Measurements from ENCODE around the gene USP22. TPM values are rescaled to one million over a fixed set of nuclear protein-coding genes. Genes with fewer than 3 reads are reported as not detected.

The USP22 gene
- total and polyA plus RNA-seq, 2 donors (not counting 3 experiments of a cell fraction or from before 2014, with no cell fraction given): 204 to 260 TPM

- Histone ChIP-seq H4K20me1 (replicated peaks; ENCODE audit: control insufficient read depth, extremely low read depth, insufficient read depth, low read length) (peaks cover 40% of the 10 kb centered on the region), H3K9me3 (replicated peaks; ENCODE audit: control insufficient read depth, insufficient read depth, low read length) (no peaks in the 10 kb centered on the region), H3K9me1 (replicated peaks; ENCODE audit: control insufficient read depth, extremely low read depth, insufficient read depth, low read length) (no peaks in the 10 kb centered on the region), H3K4me3 (replicated peaks in 1 of 3; ENCODE audit: insufficient read depth in 1 of 3, low read depth in 1 of 3, low read length in 3 of 3) (no peak overlapping the region), H3K4me2 (ENCODE audit: insufficient read depth, low read length) (no peak overlapping the region), H3K27ac (ENCODE audit: insufficient read depth, low read depth, low read length) (no peak overlapping the region), H3K36me3 (ENCODE audit: control insufficient read depth in 2 of 2, extremely low read depth in 1 of 2, insufficient read depth in 2 of 2, low read length in 2 of 2) (peaks cover 0 to 20% of the 10 kb centered on the region in 2 experiments), H3K9ac (replicated peaks; ENCODE audit: extremely low read depth, insufficient read depth, low read length) (no peak overlapping the region), H3K27me3 (ENCODE audit: control insufficient read depth in 2 of 2, insufficient read depth in 2 of 2, low read length in 2 of 2) (no peaks in the 10 kb centered on the region), H3K79me2 (ENCODE audit: control insufficient read depth, insufficient read depth, low read length) (peaks cover 98% of the 10 kb centered on the region), H2AFZ (ENCODE audit: low read depth, low read length) (no peak overlapping the region), H3K4me1 (ENCODE audit: control insufficient read depth, extremely low read depth, insufficient read depth, low read length) (peaks cover 25% of the 10 kb centered on the region)
- TF ChIP-seq MYC (IDR thresholded peaks at IDR 0.05; ENCODE audit: low read depth, low read length) (no peak), JUN (IDR thresholded peaks at IDR 0.05; ENCODE audit: borderline replicate concordance, insufficient read depth, insufficient read length, low read depth) (no peak), GATA2 (IDR thresholded peaks at IDR 0.05; ENCODE audit: insufficient read depth, insufficient read length, low read depth, low read length) (no peak), POLR2A (IDR thresholded peaks at IDR 0.05; ENCODE audit: low read depth, low read length) (no peak), FOS (IDR thresholded peaks at IDR 0.05; ENCODE audit: borderline replicate concordance, insufficient read depth, low read length) (no peak), MAX (IDR thresholded peaks at IDR 0.05; ENCODE audit: insufficient read depth, insufficient read length) (no peak)
- DNase-seq (ENCODE audit: low read depth, low spot score): no peak
- no TSS peak for BruUV-seq (replicated peaks)
- intact Hi-C loops (cut with micrococcal nuclease) (no loop called here), dilution Hi-C loops (cut with MboI; ENCODE audit: extremely low pct_ligation_motif_present, low sequenced_read_pairs) (no loop called here)
- ChIA-PET POLR2A (no interaction called here), CTCF (interaction anchor here (1.0 to 1.5 kb wide), 2 partner anchors 12 to 68 kb away, joined by 3 to 4 read pairs; no protein-coding TSS in a partner anchor)
- no peak for FAIRE-seq
These were observed 10.9 kb downstream of the USP22 start for GRCh38 chr17:21031756-21032396.

GRCh38 chr17:21030375-21030774 is 12.4 kb downstream of the USP22 start:
- Histone ChIP-seq H3K36me3 (ENCODE audit: control insufficient read depth in 2 of 2, extremely low read depth in 1 of 2, insufficient read depth in 2 of 2, low read length in 2 of 2) (peaks cover 0 to 25% of the 10 kb centered on the region in 2 experiments), H3K27me3 (ENCODE audit: control insufficient read depth in 2 of 2, insufficient read depth in 2 of 2, low read length in 2 of 2) (no peaks in the 10 kb centered on the region), H2AFZ (ENCODE audit: low read depth, low read length) (no peak overlapping the region), H3K4me2 (ENCODE audit: insufficient read depth, low read length) (no peak overlapping the region), H3K79me2 (ENCODE audit: control insufficient read depth, insufficient read depth, low read length) (peaks cover 100% of the 10 kb centered on the region), H3K27ac (ENCODE audit: insufficient read depth, low read depth, low read length) (no peak overlapping the region), H3K9ac (replicated peaks; ENCODE audit: extremely low read depth, insufficient read depth, low read length) (no peak overlapping the region), H3K4me1 (ENCODE audit: control insufficient read depth, extremely low read depth, insufficient read depth, low read length) (peaks cover 13% of the 10 kb centered on the region), H4K20me1 (replicated peaks; ENCODE audit: control insufficient read depth, extremely low read depth, insufficient read depth, low read length) (peaks cover 34% of the 10 kb centered on the region), H3K4me3 (replicated peaks in 1 of 3; ENCODE audit: insufficient read depth in 1 of 3, low read depth in 1 of 3, low read length in 3 of 3) (no peak overlapping the region), H3K9me3 (replicated peaks; ENCODE audit: control insufficient read depth, insufficient read depth, low read length) (no peaks in the 10 kb centered on the region), H3K9me1 (replicated peaks; ENCODE audit: control insufficient read depth, extremely low read depth, insufficient read depth, low read length) (no peaks in the 10 kb centered on the region)
- DNase-seq (ENCODE audit: low read depth, low spot score) (no peak), FAIRE-seq (no peak)
- no TSS peak for BruUV-seq (replicated peaks)
- ChIA-PET POLR2A (interaction anchor here (0.6 kb wide), 1 partner anchor 13 kb away, joined by 3 read pairs; the partner anchor contains the start of gene USP22), CTCF (no interaction called here)
- dilution Hi-C loops (cut with MboI; ENCODE audit: extremely low pct_ligation_motif_present, low sequenced_read_pairs) (no loop called here), intact Hi-C loops (cut with micrococcal nuclease) (no loop called here)
- TF ChIP-seq POLR2AphosphoS5 (IDR thresholded peaks at IDR 0.05; ENCODE audit: insufficient read depth, low read depth, low read length) (no peak), POLR2A (IDR thresholded peaks at IDR 0.05; ENCODE audit: low read depth, low read length) (no peak), EZH2 (IDR thresholded peaks at IDR 0.05; ENCODE audit: borderline replicate concordance, low read depth, low read length, severe bottlenecking) (no peak)
